GM12878 (cell line): Measurements from ENCODE around the gene ANLN. TPM values are rescaled to one million over a fixed set of nuclear protein-coding genes. Genes with fewer than 3 reads are reported as not detected.

Source experiments
- BACH1 ChIP-seq: fragments of 450-650 bp; IDR thresholded peaks from 2 replicates; pipeline ENCODE4 v1.6.1; 2017; ENCODE audit warnings: mild to moderate bottlenecking, borderline replicate concordance
- FOXM1 ChIP-seq: IDR thresholded peaks from 2 replicates; pipeline ENCODE4 v1.6.1; 2012; ENCODE audit warnings: low read depth, mild to moderate bottlenecking, inconsistent platforms, low read length, moderate library complexity
- NFYA ChIP-seq: IDR thresholded peaks from 2 replicates; pipeline ENCODE4 v1.6.1; 2011; ENCODE audit warnings: low read depth, mild to moderate bottlenecking, low read length, improper control_type of control experiment, borderline replicate concordance
- NFYB ChIP-seq: IDR thresholded peaks from 2 replicates; pipeline ENCODE4 v1.6.1; 2011; ENCODE audit warnings: low read depth, mild to moderate bottlenecking, low read length, improper control_type of control experiment, moderate library complexity; ENCODE audit not compliant: insufficient read depth
- POLR2AphosphoS5 ChIP-seq: IDR thresholded peaks from 2 replicates; pipeline ENCODE4 v1.6.1; 2011; ENCODE audit warnings: mild to moderate bottlenecking, low read length, inconsistent platforms
- RAD51 ChIP-seq: fragments of 450-650 bp; IDR thresholded peaks from 2 replicates; pipeline ENCODE4 v1.6.1; 2016; ENCODE audit warnings: moderate library complexity, mild to moderate bottlenecking, inconsistent platforms
- REST ChIP-seq: IDR thresholded peaks from 2 replicates; pipeline ENCODE4 v1.6.1; 2012; ENCODE audit warnings: mild to moderate bottlenecking, low read depth, low read length
- STAT3 ChIP-seq: IDR thresholded peaks from 2 replicates; pipeline ENCODE4 v1.6.1; 2011; ENCODE audit warnings: low read depth, low read length, improper control_type of control experiment
- TCF7 ChIP-seq: IDR thresholded peaks from 2 replicates; pipeline ENCODE4 v1.6.1; 2014; ENCODE audit warnings: antibody characterized with exemption, borderline replicate concordance
- polyA plus RNA-seq, 11 experiments: library from polyadenylated mRNA; depleted of rRNA in 4 of 11; unstranded in 6 of 11; stranded (reverse) in 5 of 11; fragments of >200 nt; fragmentation: Nextera tagmentation in 4 of 11; fragmentation: Illumina TruSeq in 1 of 11; extraction: Ambion mirVana in 4 of 11; extraction: Trizol in 1 of 11; gene quantifications; 1 replicate in 1 of 11; 2 replicates in 10 of 11; pipeline versions ENCODE4 v1.2.1 to v1.2.3, GENCODE V29; 2011 to 2016; ENCODE audit warnings: inconsistent platforms in 2 of 11, missing spikeins in 2 of 11, low read depth in 1 of 11
- total RNA-seq, 4 experiments: library from RNA; depleted of rRNA in 3 of 4; stranded (reverse); fragments of >200 nt in 3 of 4; fragmentation: Illumina TruSeq in 1 of 4; extraction: Trizol in 1 of 4; gene quantifications; 2 replicates each; pipeline versions ENCODE4 v1.2.1 to v1.2.3, GENCODE V29; 2013 to 2021
- TF ChIP-seq, protein P1 (sequence below): fragments of 450-650 bp; IDR thresholded peaks from 2 replicates; pipeline ENCODE4 v1.6.1; 2017; ENCODE audit warnings: mild to moderate bottlenecking, moderate library complexity

Gene ANLN
- total and polyA plus RNA-seq, 10 of the 15 experiments (the other 5 are each of a cell fraction or from before 2014, with no cell fraction given) = 9.5 to 32.1 (median 24.2) TPM

DNA sequence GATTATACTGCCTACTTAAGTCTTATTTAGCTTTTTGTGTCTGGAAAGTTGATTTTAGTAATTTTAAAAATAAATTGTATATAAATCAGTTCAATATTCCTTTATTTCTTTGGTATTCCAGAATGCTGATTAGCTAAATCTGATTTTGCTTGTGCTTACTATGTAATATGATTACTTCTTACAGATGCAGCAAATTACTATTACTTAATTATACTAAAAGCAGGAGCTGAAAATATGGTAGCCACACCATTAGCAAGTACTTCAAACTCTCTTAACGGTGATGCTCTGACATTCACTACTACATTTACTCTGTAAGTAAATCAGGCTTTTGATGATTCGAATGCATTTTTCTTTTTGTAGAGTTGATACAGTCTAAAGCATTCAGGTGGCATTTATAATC is 34.0 kb downstream of the ANLN start (continued):
- TF ChIP-seq REST (no peak), NFYB (no peak), TCF7 (no peak), STAT3 (no peak), RAD51 (no peak), BACH1 (no peak), NFYA (no peak), FOXM1 (no peak), POLR2AphosphoS5 (no peak)
- TF ChIP-seq, protein P1, sequence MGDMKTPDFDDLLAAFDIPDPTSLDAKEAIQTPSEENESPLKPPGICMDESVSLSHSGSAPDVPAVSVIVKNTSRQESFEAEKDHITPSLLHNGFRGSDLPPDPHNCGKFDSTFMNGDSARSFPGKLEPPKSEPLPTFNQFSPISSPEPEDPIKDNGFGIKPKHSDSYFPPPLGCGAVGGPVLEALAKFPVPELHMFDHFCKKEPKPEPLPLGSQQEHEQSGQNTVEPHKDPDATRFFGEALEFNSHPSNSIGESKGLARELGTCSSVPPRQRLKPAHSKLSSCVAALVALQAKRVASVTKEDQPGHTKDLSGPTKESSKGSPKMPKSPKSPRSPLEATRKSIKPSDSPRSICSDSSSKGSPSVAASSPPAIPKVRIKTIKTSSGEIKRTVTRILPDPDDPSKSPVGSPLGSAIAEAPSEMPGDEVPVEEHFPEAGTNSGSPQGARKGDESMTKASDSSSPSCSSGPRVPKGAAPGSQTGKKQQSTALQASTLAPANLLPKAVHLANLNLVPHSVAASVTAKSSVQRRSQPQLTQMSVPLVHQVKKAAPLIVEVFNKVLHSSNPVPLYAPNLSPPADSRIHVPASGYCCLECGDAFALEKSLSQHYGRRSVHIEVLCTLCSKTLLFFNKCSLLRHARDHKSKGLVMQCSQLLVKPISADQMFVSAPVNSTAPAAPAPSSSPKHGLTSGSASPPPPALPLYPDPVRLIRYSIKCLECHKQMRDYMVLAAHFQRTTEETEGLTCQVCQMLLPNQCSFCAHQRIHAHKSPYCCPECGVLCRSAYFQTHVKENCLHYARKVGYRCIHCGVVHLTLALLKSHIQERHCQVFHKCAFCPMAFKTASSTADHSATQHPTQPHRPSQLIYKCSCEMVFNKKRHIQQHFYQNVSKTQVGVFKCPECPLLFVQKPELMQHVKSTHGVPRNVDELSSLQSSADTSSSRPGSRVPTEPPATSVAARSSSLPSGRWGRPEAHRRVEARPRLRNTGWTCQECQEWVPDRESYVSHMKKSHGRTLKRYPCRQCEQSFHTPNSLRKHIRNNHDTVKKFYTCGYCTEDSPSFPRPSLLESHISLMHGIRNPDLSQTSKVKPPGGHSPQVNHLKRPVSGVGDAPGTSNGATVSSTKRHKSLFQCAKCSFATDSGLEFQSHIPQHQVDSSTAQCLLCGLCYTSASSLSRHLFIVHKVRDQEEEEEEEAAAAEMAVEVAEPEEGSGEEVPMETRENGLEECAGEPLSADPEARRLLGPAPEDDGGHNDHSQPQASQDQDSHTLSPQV = no peak
- TF ChIP-seq, all 136 proteins: peak for 0
